ENCODE measurements around the gene DCC.

DNA sequence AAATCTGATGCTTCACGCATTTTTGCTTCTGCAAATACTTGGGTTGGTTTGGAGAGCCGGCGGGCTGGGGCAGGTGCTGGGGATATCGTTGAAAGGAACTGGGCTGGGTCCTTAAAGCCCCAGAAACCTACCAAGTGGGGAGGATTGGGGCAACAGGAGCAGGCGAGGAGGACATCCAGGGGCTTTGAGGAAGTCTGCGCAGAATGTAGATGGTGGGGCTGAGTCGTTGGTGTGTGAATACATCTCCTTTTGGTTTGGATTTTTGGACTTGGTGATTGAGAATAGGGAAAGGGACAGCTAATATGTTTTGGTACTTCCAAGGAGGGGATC lies 1.1 kb downstream of the DCC start:
- TF ChIP-seq, protein P1, sequence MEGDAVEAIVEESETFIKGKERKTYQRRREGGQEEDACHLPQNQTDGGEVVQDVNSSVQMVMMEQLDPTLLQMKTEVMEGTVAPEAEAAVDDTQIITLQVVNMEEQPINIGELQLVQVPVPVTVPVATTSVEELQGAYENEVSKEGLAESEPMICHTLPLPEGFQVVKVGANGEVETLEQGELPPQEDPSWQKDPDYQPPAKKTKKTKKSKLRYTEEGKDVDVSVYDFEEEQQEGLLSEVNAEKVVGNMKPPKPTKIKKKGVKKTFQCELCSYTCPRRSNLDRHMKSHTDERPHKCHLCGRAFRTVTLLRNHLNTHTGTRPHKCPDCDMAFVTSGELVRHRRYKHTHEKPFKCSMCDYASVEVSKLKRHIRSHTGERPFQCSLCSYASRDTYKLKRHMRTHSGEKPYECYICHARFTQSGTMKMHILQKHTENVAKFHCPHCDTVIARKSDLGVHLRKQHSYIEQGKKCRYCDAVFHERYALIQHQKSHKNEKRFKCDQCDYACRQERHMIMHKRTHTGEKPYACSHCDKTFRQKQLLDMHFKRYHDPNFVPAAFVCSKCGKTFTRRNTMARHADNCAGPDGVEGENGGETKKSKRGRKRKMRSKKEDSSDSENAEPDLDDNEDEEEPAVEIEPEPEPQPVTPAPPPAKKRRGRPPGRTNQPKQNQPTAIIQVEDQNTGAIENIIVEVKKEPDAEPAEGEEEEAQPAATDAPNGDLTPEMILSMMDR (conservative IDR thresholded peaks at IDR 0.05; ENCODE audit: low read depth, low read length) = no peak
- no peak for TF ChIP-seq EZH2 (IDR thresholded peaks at IDR 0.05; ENCODE audit: low read length, unreplicated experiment)

Data from PC-3 (cell line).